Measurements from ENCODE around the gene SRRM4.
"Not testable (repeated sequence)": the region's sequence is repeated elsewhere in the genome, so short reads cannot be mapped to it uniquely, and the experiment has no call there.

SRRM4 gene

DNA sequence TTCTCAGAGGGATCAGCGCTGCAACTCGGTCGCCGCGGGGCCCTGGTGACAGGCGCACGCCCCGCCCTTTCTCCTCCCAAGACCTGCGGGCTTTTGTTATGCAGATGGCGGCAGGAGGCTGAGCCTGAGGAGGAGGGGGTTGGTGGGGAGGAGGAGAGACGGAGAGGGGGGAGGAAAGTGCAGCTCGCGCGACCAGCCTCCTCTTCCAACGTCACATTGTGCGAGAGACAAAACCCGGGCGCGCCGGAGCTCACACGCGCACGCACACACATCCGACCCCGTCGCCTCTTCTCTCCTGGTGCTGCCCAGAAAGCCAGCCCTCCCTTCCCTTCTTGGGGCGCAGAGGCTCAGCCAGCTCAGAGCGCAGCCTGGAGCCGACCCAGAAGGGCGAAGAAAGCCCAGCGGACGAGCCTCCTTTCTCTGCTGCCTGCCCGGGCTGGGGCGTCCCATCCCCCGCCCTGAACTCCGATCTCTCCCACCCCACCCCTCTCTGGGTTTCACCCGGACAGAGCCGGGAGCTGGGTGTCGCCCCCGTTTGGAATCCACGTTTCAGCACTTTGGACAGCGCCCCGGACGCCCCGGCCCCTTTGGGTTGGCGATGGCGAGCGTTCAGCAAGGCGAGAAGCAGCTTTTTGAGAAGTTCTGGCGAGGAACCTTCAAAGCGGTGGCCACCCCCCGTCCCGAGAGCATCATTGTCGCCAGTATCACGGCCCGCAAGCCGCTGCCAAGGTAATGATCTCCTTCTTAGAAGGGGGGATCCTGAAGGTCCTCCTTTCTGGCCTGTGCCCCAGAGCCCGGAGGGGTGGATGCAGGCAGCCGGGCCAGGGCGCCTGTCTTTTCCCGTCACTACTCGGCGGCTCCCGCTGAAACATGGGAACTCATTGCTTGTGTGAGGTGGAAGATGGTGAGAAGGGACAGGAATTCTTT lies at the start of gene SRRM4:
TSS of gene SRRM4 (plus strand) at position 257 of the 927 bp plus-strand sequence. CDS start at position 599, 342 bp downstream.
- peak; percentile 91 for DNase-seq

GRCh38 chr12:118946256-118946655 lies 35.1 kb upstream of the SRRM4 start:
- peak; percentile 43 for DNase-seq

DNA sequence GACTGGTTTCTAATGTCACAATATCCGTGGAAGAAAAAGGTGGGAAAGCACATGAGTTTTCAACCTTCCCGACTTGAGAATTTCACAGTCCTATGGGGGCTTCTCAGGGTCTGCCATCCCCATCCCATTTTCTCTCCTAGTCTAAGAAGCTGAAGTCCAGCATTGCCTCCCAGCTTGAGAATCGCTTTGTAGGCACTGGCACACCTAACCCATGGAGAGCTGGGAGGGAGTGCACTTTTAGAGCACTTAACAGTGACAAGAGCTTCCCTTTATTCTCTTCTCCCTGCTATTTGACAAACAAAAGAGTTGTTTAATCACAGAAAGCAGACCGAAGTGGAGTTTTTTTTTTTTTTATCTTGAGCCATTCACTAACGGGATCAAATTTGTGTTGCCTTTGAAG lies 22.8 kb upstream of the SRRM4 start:
- DNase-seq: peak; percentile 66

DNA sequence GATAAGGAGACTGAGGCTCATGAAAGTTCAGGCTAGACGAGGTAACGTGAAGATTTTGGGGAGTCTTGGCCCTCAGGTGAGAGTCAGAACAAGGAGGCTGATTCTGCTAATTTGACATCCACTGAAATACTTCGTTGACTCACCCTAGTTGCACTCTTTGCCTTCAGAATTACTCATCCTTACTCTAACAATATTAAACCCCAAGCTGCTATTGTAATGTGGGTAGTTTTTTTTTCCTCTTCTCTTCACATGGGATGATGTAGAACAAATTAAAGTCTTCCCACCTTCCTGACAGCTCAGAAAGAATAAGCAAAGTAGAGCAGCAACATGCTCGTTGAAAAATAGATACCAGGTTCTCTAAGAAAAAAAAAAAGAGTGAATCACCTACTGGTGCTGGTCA lies 22.0 kb upstream of the SRRM4 start:
- DNase-seq: no peak

DNA sequence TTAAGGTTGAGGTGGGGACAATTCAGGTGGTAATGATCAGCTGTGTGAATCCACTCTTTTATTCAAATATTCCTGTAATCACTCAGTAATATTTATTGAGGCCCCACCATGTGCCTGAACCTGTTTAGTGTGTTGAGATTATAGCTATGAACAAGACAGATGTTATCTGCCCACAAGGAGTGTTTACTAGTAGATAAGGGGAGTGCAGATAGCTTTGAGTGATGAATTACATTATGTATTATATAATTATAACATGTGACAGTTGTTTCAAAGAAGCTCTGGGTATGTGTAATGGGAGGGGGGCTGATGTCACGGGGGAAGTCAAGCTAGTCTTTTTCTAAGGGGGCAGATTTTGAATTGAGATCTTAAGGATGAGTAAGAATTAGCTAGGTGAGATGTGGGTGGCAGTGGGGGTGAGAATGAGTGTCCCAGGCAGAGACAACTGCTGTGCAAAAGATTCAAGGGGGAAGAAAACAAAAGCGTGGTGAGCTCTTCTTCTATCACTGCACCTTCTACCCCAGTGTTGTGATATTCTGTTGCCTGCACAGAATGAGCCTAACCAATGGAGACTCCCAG lies 21.3 kb upstream of the SRRM4 start:
- no peak for DNase-seq

GRCh38 chr12:118960865-118961264 lies 20.5 kb upstream of the SRRM4 start:
- no peak for DNase-seq

- DNase-seq: no peak
Observed at GRCh38 chr12:118964988-118965387, 16.4 kb upstream of the SRRM4 start.

- no peak for DNase-seq
Observed at GRCh38 chr12:118970856-118971255, 10.5 kb upstream of the SRRM4 start.

GRCh38 chr12:118972982-118973381 lies 8.4 kb upstream of the SRRM4 start:
- no peak for DNase-seq

GRCh38 chr12:118979763-118980406 lies 1.5 kb upstream of the SRRM4 start:
- DNase-seq: peak; percentile 92

- DNase-seq: peak; percentile 38
Observed at GRCh38 chr12:118980407-118981014, 830 bp upstream of the SRRM4 start.

- no peak for DNase-seq
Observed at GRCh38 chr12:118982302-118982701, 961 bp downstream of the SRRM4 start.

DNA sequence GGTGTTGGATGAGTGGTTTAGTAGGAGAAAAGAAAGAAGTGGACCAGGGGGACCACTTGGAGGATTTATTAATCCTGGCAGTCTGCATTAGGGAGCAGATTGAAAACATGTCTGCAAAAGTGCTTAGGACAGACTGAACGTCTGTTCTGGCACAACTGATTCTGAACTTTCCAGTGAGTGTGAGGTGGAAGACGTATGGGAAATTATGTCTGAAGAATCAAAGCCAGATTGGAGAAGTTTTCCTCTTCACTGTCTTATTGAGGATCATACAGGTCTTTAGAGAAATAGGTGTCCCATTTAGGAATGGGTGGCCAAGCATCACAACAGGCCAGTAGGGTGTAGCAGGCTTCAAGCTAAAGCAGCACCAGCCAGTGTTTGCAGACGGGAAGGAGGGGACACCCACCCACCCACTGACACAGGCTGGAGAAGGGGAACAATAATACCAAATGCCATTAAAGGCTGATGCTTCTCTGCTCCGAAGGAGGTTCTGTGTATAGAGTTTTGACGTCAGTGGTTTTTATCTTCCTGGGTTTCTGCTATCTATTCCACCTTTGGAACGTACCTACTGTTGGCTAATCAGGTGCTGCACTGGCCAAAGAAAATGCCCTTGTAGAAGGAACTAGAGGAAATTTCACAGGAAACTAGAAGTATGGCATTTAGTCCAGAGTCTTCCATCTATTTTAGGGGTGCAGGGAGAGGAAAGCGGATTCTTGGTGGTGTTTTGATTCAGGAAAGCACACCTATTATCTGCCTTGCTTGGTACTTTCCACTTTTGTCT lies 1.8 kb downstream of the SRRM4 start:
- DNase-seq: no peak

DNA sequence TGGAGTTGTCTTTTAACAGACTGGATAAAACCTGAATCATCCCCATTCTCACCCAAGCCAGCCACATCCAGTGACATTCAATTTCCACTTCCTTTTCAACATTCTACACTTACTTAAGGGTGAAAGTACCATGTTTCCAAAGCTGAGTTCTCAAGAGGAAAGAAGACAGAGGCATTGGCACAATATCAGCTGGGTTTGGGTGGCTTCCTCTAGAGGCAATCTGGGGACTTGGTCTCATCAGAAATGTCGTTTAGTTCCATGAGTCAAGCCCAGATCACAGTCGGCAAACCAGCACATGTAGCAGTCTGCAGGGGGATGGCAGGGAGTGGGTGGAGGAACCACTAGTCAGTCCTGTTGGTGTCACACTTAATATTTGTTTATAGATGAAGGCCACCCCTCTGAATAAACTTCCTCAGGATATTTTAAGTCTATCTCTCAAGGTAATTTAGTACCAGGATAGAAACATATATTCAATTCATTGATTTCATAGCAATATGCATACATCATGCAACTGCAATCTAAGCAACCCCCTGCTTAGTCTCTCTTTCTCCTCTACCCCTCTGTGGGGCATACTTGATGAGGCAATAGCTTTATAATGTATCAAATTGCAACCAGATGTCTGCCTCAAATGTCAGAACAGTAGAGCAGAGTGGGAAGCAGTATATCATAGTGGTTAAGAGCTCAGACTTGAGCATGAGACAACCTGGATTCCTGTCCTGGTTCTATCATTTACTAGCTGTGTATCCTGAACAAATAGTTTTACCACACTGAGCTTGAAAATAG lies 3.0 kb downstream of the SRRM4 start:
- no peak for DNase-seq

GRCh38 chr12:118986050-118986449 lies 4.7 kb downstream of the SRRM4 start:
- DNase-seq: peak; percentile 49

DNA sequence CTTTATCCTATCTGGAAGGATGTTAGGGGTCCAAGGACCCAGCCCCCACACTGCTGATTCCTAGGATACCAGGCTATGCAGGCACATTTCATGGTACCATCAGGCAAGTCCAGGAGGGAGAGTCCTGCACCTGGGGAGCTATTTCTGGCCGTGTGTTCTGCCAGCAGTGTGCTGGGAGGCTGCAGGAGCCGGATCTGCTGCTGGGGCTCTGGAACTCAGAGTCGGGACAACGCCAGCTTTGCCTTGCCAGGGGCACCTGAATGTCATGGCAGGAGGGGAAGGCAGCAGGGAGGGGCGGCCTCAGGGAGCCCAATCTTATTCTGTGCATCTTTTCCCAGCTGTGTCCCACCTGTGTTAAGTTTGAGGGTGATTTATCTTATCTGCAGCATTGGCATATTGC lies 17.8 kb downstream of the SRRM4 start:
- DNase-seq: no peak

DNA sequence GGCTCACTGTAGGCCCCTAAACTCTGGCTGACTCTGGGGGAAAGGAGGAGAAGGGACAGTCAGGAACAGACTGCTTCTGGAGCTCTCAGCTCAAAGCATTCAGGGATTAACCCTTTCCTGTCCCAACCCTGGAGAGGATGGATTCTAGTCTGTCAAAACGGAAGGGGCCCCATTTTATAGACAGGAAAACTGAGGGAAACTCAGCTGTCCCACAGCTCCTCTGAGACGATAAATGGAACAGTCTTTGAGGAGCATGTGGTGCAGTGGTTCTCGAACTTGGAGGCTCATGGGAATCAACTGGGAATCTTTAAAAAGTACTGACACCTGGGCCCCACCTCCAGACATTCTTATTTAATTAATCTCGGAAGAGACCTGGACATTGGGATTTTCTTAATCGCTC lies 23.7 kb downstream of the SRRM4 start:
- no peak for DNase-seq

DNA sequence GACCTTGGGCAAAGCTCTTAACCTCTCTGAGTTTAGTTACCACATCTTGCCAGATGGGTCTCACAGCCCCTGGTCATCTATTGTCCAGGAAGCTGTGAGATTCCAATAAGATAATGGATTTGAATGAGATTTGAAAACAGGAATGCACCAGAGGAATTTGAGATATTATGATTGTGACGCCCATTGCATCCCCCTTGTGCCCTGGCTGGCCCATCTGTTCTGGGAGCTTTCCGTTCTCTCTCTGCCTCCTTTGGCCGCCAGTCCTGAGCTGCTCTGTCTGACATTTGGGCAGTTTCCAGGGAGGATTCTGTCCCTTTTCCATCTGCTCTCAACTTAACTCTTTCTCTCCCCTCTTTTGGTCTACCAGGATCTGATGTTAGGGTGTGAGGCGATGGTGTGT lies 24.6 kb downstream of the SRRM4 start:
- no peak for DNase-seq

- peak; percentile 70 for DNase-seq
Observed at GRCh38 chr12:119006746-119007145, 25.4 kb downstream of the SRRM4 start.

DNA sequence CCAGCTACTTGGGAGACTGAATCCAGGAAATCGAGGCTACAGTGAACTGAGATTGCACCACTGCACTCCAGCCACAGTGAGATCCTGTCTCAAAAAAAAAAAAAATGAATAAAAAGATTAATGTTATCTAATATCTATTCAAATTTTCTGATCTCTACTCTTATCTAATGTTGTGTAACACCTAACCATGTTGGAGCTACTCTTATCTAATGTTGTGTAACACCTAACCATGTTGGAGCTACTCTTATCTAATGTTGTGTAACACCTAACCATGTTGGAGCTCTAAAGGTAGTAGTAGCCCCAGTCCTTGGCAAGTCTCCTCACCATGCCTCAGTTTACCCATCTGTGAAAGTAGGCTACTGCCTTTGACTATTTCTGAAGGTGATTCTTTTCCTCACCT lies 26.9 kb downstream of the SRRM4 start:
- DNase-seq: not testable (repeated sequence)

- peak; percentile 88 for DNase-seq
Observed at GRCh38 chr12:119008691-119009221, 27.4 kb downstream of the SRRM4 start.

All from NCI-H2227 treated with DMSO at 0.1 percent for 48 hours (cell line).